ENCODE measurements around the gene TSC22D3. TPM values are rescaled to one million over a fixed set of nuclear protein-coding genes. Genes with fewer than 3 reads are reported as not detected.
"Not testable (repeated sequence)": the region's sequence is repeated elsewhere in the genome, so short reads cannot be mapped to it uniquely, and the experiment has no call there.

Gene TSC22D3
- total RNA-seq, 1 experiment from 2014 or later: 22.1 TPM

DNA sequence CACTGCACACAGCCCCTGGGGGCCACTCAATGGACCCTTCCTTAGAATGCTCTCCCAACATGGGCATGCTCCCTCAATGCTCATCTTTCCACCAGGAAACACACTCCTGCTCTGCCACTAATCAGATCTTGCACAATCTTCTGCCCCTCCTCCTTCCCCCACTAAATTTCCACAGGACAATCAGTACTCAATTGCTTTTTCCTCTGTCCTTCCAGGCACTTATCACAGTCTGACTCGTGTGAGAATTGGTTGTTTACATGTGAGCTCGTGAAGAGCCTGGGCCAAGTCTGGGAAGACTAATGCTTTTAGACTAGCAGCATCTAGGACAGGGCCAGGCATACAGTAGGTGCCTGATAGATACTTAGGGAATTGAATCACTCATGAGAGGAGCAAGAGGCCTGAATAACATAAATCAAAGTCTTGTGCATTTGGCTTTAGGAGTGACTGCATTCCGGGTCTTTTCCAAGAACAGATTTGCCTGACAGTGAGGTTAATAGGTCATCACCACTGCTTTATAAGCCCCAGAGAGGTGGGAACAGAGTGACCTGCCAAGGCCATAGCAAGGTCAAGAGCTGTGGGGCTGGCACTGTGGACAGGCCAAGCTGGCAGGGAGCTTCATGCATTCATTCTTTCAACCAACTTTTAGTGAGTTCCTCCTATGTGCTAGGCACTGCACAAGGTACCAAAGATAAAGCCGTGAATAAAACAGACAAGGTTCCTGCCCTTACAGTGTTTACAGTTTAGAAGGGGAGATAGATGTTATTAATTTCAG is 92.3 kb downstream of the TSC22D3 start:
- DNase-seq (ENCODE audit: low read depth): no peak

DNA sequence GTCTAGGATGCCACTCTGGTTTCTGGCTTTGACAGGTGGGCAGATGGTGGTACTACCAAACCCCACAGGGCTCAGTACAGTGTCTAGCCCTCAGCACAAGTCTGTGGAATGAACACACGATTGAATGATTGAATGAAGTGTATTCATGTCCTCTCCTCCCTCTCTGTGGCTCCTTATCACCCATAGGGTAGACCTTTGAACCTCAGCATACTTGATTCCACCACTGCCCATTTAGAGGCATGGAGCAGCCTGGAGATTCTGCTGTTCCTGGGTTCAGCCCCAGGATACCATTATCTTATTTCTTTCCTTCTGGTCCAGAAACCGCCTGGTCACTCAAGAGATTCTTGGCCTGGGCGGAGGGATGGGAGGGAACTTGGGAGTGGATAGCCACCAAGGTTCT is 93.3 kb downstream of the TSC22D3 start:
- DNase-seq (ENCODE audit: low read depth): no peak

DNA sequence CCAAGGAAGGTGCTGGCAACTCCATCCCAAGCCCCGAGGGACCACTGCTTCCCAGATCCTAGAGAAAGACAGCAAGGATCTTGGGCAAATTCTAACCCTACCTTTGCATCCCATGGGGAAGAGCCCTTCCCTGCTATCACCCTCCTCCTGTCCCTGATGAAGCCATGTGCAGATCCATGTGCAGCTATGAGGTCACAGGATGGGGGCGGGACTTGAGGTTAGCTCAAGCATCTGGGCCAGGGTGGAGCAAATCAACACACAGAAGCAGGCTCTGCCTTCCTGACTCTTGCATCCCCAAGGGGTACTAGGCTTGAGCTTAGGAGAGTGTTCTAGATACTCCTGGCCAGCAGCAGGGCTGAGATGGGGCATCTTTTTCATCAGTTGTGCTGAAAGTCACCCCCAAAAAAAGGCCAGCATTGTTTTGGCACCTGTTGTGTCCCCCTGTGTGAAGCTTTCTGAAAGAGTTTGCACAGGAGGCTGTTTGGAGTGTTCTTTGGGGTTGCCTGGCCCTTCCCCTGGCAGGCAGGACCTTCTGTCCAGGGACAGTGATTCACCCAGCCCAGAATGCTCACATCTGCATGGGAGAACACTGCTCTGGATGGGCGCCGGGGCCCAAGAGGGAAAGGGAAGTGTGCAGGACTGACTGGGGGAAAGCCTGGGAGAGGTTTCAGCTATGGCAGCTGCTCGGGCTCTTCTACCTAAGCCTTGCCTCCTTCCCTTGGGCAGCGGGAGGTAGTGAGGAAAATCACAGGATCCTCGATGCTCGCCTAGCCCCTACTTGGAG is 96.4 kb downstream of the TSC22D3 start:
- peak; percentile 77 for DNase-seq (ENCODE audit: low read depth)

DNA sequence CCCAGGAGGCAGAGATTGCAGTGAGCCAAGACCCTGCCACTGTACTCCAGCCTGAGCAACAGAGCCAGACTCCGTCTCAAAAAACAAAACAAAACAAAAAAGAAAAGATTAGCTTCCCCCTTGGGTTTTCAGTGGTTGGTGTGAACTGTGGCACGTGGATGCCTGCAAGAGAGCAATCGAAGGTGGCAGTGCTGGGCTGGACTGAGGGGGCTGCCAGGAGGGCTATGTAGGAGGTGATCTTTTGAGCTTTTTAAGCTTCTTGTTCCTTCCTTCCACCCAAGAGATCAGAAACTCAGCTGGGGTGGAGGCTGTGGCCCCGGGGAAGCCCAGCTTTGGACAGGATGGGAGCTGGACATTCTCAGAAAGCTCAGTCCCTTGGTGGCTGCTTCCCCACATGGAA is 97.7 kb downstream of the TSC22D3 start:
- no peak for DNase-seq (ENCODE audit: low read depth)

DNA sequence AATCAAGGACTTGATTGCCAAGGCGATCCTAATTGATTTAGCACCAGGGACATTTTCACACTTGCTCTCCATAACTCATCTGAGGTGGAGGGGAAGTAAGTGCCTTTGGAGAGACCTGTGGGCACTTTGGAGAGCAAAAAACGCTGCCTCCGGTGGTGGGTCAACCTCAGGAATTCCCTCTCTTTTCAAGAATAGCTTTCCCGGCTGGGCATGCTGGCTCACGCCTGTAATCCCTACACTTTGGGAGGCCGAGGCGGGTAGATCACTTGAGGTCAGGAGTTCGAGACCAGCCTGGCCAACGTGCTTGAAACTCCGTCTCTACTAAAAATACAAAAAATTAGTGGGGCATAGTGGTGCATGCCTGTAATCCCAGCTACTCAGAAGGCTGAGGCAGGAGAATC is 98.1 kb downstream of the TSC22D3 start:
- DNase-seq (ENCODE audit: low read depth): peak; percentile 58

DNA sequence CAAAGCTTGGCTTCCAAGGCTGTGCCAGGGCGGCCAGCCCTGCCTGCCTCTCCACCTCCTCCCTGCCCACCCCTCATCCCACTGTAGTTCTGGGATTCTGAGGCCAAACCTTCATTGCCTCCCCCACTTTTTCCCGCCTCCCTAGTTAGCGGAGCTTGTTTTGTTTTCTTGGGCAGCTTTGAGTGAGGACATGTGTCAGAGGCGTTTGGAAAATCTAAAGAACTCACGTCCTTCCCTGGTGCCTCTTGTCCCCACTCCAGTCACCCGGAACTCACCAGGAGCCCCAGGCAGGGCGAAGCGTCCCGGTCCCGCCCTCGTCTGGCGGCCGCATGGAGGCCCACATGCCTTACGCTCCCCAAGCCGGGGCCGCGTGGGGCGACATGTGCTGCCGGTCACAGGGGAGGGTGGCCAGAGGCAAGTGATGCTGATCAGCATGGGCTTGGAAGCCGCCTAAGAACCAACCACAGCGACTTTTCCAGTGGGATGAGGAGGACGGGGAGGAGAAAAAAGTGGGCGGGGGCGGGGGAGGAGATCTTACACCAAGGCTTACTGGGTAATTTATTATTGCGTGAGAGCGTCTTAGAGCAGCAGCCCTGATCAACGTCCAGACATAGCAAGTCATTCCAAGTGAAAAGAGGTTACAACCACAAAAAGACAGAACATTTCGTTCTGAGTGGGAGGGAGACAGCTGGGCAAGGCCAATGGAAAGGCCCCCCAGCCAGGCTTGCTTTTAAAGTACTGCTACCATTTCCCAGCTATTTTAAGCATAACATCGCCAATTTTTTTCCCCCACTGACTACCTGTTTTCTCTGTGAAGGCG is 98.8 kb downstream of the TSC22D3 start:
- DNase-seq (ENCODE audit: low read depth): peak; percentile 94

DNA sequence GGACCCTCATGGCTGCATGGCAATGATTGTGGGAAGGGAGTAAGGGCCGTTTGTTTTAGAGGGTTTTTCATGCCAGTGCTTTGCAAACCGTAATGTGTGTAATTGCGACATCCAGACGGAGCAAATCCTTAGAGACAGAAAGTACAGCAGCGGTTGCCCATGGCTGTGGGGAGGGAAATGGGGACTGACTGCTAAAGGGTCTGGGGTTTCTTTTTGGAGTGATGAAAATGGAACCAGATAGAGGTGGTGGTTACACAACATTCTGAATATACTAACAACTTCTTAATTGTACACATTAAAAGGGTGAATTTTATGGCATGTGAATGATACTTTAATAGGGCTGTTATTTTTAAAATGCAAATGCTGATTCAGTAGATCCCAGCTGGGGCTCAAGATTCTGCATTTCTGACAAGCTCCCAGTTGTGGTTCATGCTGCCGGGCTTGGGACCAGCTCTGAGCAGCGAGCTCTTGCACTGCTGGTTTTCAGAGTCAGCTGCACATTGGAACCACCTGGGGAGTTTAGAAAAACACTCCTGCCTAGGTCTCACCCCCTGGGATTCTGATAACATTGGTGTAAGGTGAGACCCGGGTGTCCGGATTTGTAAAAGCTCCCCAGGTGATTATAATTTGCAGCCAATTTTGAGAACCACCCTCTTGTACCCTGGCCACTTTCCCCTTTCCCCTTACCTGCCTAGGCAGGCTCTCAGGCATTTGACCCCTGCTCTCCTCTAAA is 99.6 kb downstream of the TSC22D3 start:
- DNase-seq (ENCODE audit: low read depth): no peak

DNA sequence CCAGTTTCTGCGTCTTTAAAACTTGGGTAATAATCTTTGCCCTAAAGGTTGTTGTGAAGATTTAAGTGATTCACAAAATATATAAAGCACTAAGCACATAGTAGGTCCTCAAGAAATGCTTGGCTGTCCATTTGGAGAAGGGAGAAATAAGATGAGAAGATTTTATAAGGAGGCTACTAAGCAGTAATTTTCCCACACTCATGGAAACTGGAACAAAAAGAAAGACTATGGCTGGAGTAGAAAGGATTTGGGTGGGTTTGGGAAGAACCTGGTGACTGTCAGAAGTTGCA is 100.3 kb downstream of the TSC22D3 start:
- no peak for DNase-seq (ENCODE audit: low read depth)

DNA sequence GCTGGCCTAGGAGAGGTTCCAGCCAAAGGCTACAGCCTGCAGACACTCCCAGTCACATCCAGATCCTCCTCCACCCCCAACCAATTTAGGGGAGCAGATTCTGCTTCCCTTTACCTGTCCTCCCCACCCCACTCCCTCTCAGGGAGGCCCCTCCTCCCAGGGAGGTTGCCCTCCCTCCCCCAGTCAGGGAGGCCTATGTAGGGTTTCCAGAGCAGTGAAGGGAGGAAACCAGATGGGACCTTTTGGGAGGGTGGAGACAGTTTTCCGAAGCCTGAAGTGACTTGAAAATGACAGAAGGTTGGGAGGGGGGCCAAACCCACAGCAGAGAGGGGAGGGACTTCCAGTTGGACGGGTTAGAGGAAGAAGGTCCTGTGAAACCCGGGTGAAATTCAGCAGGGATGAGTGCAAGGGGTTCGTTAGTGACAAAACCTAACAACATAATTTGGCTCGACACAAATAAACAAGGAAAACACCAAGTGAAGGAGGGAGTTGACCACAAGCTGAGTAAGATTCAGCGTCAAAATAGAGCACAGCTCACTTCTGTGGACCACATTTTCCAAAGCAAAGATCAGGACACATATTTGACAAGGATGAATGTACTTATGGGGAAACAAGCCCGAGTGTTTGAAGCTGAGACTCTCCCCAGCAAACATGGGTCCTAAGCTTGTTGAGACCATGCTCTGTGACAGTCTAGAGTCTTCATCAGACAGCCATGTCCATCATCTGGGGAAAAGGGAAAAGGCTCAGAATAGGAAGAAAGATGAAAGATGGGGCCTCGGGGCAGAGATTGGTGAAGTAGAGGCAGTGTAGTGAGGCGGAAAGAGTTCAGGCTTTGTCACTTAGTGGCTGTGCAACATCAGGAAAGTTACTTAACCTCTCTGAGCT is 100.9 kb downstream of the TSC22D3 start:
- peak; percentile 68 for DNase-seq (ENCODE audit: low read depth)

DNA sequence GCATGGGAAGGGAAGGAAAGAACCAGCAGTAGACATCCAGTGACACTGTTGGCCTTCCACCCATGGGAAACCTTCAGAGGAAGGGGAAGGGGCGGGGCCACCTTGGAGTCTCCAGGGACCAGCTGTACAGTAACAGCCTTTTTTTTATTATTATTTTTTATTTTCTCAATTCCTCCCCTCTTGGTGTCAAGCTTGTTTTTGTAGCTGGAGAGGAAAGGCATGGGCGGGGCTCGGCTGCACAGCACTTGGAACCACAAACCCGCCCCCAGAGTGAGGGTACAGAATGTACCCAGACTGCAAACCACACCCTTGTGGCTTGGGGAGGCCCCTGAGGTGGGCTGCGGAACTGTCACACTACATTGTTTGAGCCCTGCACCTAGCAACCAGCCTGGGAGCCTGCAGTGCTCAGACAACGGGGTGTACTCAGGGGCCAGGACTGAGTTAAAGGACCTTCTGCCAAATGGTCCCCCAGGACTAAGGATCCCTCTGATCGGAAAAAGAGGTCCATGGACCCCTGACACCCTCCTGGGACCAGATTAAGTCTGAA is 101.6 kb downstream of the TSC22D3 start:
- peak; percentile 70 for DNase-seq (ENCODE audit: low read depth)

DNA sequence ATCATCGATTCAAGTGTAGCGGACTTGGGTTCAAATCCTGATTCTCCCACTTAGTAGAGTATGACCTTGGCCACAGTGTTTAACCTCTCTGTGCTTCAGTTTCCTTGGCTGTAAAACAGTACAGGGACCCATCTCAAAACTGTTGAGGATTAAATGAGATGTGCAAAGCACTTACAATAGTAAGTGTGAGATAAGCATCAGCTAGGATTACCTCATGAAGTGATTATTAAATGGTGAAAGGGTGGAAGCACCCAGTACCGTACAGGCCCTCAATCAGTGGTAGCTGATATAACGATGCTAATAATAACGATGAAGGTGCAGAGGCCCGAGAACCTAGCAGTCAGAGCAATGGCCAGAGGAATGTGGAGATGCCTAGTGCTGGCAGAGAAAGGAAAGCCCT is 102.2 kb downstream of the TSC22D3 start:
- DNase-seq (ENCODE audit: low read depth): no peak

DNA sequence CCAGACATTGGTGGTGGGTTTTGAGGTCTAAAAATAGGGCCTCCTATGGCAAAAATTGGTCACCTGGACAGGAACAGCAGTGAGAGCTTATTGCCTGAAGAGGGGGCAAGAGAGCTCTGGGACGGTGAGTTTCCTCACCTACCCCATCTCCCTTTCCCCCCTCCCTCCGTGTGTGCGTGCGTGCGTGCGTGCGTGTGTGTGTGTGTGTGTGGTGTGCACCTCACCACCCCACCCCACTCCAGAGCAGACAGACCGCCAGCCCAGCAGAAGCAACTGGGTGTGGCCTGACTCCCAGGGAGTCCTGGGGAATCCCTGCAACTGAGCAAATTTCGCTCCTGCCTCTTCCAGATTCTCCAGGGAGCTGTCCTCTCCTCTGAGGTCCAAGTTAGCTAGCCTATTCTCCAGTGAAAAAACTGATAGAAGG is 102.6 kb downstream of the TSC22D3 start:
- peak; percentile 71 for DNase-seq (ENCODE audit: low read depth)

DNA sequence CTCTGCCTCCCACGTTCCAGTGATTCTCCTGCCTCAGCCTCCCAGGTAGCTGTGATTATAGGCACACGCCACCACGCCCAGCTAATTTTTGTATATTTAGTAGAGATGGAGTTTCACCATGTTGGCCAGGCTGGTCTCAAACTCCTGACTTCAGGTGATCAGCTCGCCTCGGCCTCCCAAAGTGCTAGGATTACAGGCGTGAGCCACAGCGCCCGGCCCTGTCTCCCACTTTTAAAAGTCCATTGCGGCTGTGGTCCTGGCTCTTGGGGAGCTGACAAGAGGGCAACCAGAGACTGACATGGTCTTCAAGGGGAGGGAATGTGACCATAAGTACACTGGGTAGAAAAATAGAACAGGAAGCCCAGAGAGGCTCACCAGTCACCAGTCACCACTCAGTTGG is 104.3 kb downstream of the TSC22D3 start:
- DNase-seq (ENCODE audit: low read depth): not testable (repeated sequence)

DNA sequence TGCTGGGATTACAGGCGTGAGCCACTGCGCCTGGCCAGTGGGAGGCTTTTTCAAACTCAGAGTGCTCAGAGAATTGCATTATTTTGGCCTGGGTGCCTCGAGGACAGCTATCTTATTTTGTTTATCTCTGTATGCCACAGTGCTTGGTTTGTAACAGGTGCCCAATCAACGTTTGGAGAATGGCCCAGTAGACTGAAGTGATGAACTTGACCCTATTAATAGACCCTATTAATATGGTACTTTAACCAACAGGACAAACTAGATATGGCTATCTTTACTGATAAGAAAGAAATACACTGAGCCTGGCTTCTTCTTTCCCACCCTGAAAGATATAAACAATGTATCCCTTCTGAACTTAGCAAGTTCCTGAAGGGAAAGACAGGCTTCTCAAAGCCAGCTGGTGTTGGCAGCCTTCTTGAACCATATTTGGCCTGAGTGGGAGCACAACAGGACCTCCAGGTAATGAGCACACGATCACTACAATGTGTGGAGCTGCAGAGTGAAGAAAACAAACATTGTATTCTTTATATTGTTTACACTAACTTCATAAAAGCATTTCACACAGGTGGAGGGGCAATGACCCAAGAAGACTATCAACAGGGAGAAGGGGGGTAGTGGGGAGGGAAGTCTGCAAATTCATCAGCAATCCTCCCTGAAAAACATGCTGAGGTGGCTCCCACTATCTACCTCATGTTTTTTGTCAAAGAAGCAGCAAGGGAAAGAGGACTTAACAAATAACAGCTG is 105.5 kb downstream of the TSC22D3 start:
- no peak for DNase-seq (ENCODE audit: low read depth)

DNA sequence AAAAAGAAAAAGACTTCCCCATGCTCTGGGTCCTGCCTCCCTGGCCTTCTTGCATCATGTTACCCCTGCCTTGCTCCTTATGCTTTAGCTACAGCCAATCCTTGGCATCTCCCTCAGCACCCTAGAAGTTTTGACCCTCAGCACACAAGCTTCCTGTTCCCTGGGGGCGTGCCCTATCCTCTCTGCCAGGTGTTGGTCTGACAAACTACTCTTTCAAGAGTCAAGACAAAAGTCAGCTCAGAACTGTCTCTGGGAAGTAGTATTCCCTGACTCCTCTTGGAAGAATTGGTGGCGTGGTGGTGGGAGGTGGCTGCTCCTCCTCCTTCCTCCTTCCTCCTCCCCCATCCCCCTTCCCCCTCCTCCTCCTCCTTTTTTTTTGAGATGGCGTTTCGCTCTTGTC is 106.3 kb downstream of the TSC22D3 start:
- DNase-seq (ENCODE audit: low read depth): no peak

DNA sequence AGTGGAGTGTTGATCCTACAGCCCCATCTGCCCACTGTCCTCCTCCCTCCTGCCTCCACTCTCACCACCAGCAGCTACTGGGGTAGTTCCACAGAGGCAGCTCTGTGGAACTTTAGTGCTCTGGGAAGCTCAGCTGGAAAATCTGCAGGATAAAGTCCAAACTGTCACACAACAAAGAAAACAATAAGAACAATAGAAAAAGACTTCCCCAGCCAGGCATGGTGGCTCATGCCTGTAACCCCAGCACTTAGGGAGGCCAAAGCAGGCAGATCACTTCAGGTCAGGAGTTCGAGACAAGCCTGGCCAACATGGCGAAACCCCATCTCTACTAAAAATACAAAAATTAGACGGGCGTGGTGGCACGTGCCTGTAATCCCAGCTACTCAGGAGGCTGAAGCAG is 106.9 kb downstream of the TSC22D3 start:
- DNase-seq (ENCODE audit: low read depth): not testable (repeated sequence)

DNA sequence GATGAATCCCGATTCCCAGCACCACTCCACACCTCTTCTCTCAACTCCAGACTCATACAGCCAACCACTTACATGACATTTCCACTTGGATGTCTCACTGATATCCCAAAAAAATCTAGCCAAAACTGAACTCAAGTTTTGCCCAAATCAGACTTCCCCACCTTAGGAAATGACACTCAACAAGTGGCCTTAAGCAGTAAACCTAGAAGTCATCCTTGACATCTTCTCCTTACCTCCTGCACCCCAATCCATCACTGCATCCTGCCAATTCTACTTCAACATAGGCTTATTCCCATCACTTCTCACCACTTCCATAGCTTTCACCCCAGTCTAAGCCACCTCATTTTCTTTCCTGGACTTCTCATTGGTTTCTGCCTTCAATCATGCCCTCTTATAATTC is 108.2 kb downstream of the TSC22D3 start:
- no peak for DNase-seq (ENCODE audit: low read depth)

DNA sequence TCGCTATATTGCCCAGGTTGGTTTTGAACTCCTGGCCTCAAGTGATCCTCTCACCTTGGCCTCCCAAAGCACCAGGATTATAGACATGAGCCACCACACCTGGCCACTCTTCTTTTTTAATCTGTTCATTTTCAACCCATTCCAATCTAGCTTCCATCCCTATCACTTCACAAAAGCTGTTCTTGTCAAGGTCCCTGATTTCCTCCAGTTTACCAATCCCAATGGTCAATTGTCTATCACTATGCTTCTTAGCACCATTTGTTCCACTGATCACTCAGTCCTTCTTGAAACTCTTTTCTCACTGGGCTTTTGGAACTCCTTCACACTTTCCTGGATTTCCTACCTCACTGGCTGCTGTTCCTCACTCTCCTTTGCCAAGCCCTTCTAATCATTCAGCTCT is 108.7 kb downstream of the TSC22D3 start:
- no peak for DNase-seq (ENCODE audit: low read depth)
